ENCODE measurements around the gene RER1. TPM values are rescaled to one million over a fixed set of nuclear protein-coding genes. Genes with fewer than 3 reads are reported as not detected.
A peak's percentile ranks its signal among the peaks of the same experiment; 100 is the strongest.

Gene RER1
- total RNA-seq, 2 experiments from 2014 or later, result 161 to 176 TPM

- peaks cover 25% of the 10 kb centered on the region for H3K4me1 Mint-ChIP-seq
- no peak for DNase-seq
- no peaks in the 10 kb centered on the region for H3K9me3 Mint-ChIP-seq
- H3K36me3 Mint-ChIP-seq, result peaks cover 13% of the 10 kb centered on the region
- peak overlapping the region; percentile 85 for H3K4me3 Mint-ChIP-seq
- H3K27ac Mint-ChIP-seq, result no peak overlapping the region
- no peaks in the 10 kb centered on the region for H3K27me3 Mint-ChIP-seq
Observed at GRCh38 chr1:2389644-2390043, 2.0 kb upstream of the RER1 start.

- no peaks in the 10 kb centered on the region for H3K9me3 Mint-ChIP-seq
- no peaks in the 10 kb centered on the region for H3K27me3 Mint-ChIP-seq
- H3K4me1 Mint-ChIP-seq, result peaks cover 37% of the 10 kb centered on the region
- H3K36me3 Mint-ChIP-seq, result peaks cover 17% of the 10 kb centered on the region
- peak overlapping the region; percentile 80 for H3K27ac Mint-ChIP-seq
- no peak for DNase-seq
- H3K4me3 Mint-ChIP-seq, result peak overlapping the region; percentile 89
Observed at GRCh38 chr1:2391931-2392509, 379 bp downstream of the RER1 start.

- H3K4me3 Mint-ChIP-seq, result peak overlapping the region; percentile 89
- no peak for DNase-seq
- no peaks in the 10 kb centered on the region for H3K27me3 Mint-ChIP-seq
- H3K9me3 Mint-ChIP-seq, result no peaks in the 10 kb centered on the region
- peaks cover 19% of the 10 kb centered on the region for H3K36me3 Mint-ChIP-seq
- H3K27ac Mint-ChIP-seq, result peak overlapping the region; percentile 80
- peaks cover 38% of the 10 kb centered on the region for H3K4me1 Mint-ChIP-seq
Observed at GRCh38 chr1:2392686-2393085, 1.0 kb downstream of the RER1 start.

GRCh38 chr1:2393471-2393877, 1.8 kb downstream of the RER1 start:
- Mint-ChIP-seq H3K9me3 (no peaks in the 10 kb centered on the region), H3K27ac (peak overlapping the region; percentile 80), H3K4me1 (peaks cover 38% of the 10 kb centered on the region), H3K27me3 (no peaks in the 10 kb centered on the region), H3K36me3 (peaks cover 19% of the 10 kb centered on the region), H3K4me3 (peak overlapping the region; percentile 89)
- no peak for DNase-seq

GRCh38 chr1:2394220-2394619, 2.6 kb downstream of the RER1 start:
- Mint-ChIP-seq H3K9me3 (no peaks in the 10 kb centered on the region), H3K27ac (peak overlapping the region; percentile 60), H3K4me1 (peaks cover 38% of the 10 kb centered on the region), H3K4me3 (no peak overlapping the region), H3K27me3 (no peaks in the 10 kb centered on the region), H3K36me3 (peaks cover 22% of the 10 kb centered on the region)
- no peak for DNase-seq

- Mint-ChIP-seq H3K9me3 (no peaks in the 10 kb centered on the region), H3K36me3 (peaks cover 22% of the 10 kb centered on the region), H3K27ac (no peak overlapping the region), H3K27me3 (no peaks in the 10 kb centered on the region), H3K4me3 (no peak overlapping the region), H3K4me1 (peaks cover 38% of the 10 kb centered on the region)
- DNase-seq, result no peak
Observed at GRCh38 chr1:2394761-2395160, 3.1 kb downstream of the RER1 start.

GRCh38 chr1:2395245-2395644, 3.6 kb downstream of the RER1 start:
- Mint-ChIP-seq H3K4me3 (no peak overlapping the region), H3K27me3 (no peaks in the 10 kb centered on the region), H3K27ac (no peak overlapping the region), H3K4me1 (peaks cover 38% of the 10 kb centered on the region), H3K36me3 (peaks cover 22% of the 10 kb centered on the region), H3K9me3 (no peaks in the 10 kb centered on the region)
- DNase-seq, result no peak

GRCh38 chr1:2396059-2396458, 4.4 kb downstream of the RER1 start:
- no peak overlapping the region for H3K4me3 Mint-ChIP-seq

GRCh38 chr1:2396476-2396875, 4.8 kb downstream of the RER1 start:
- Mint-ChIP-seq H3K27me3 (no peaks in the 10 kb centered on the region), H3K4me3 (no peak overlapping the region), H3K9me3 (no peaks in the 10 kb centered on the region), H3K36me3 (peaks cover 28% of the 10 kb centered on the region), H3K4me1 (peaks cover 36% of the 10 kb centered on the region), H3K27ac (no peak overlapping the region)
- no peak for DNase-seq

More at GRCh38 chr1:2396059-2396458, 4.4 kb downstream of the RER1 start:
- DNase-seq, result no peak
- no peaks in the 10 kb centered on the region for H3K27me3 Mint-ChIP-seq
- H3K36me3 Mint-ChIP-seq, result peaks cover 28% of the 10 kb centered on the region
- peaks cover 36% of the 10 kb centered on the region for H3K4me1 Mint-ChIP-seq
- H3K9me3 Mint-ChIP-seq, result no peaks in the 10 kb centered on the region
- no peak overlapping the region for H3K27ac Mint-ChIP-seq

- DNase-seq, result no peak
- Mint-ChIP-seq H3K4me1 (peaks cover 36% of the 10 kb centered on the region), H3K9me3 (no peaks in the 10 kb centered on the region), H3K4me3 (no peak overlapping the region), H3K36me3 (peaks cover 29% of the 10 kb centered on the region), H3K27ac (peak overlapping the region; percentile 75), H3K27me3 (no peaks in the 10 kb centered on the region)
Observed at GRCh38 chr1:2397007-2397679, 5.5 kb downstream of the RER1 start.

GRCh38 chr1:2398871-2399270, 7.2 kb downstream of the RER1 start:
- no peaks in the 10 kb centered on the region for H3K9me3 Mint-ChIP-seq
- DNase-seq, result no peak
- H3K36me3 Mint-ChIP-seq, result peaks cover 21% of the 10 kb centered on the region
- peaks cover 21% of the 10 kb centered on the region for H3K4me1 Mint-ChIP-seq
- no peak overlapping the region for H3K27ac Mint-ChIP-seq
- H3K4me3 Mint-ChIP-seq, result no peak overlapping the region
- H3K27me3 Mint-ChIP-seq, result no peaks in the 10 kb centered on the region

GRCh38 chr1:2399890-2400575, 8.4 kb downstream of the RER1 start:
- Mint-ChIP-seq H3K4me1 (peaks cover 10% of the 10 kb centered on the region), H3K27me3 (no peaks in the 10 kb centered on the region), H3K27ac (no peak overlapping the region), H3K36me3 (peaks cover 19% of the 10 kb centered on the region), H3K9me3 (no peaks in the 10 kb centered on the region), H3K4me3 (no peak overlapping the region)
- DNase-seq, result no peak

GRCh38 chr1:2400576-2400909, 8.9 kb downstream of the RER1 start:
- Mint-ChIP-seq H3K4me3 (no peak overlapping the region), H3K4me1 (peaks cover 8% of the 10 kb centered on the region), H3K9me3 (no peaks in the 10 kb centered on the region), H3K27ac (no peak overlapping the region), H3K36me3 (peaks cover 19% of the 10 kb centered on the region), H3K27me3 (no peaks in the 10 kb centered on the region)
- no peak for DNase-seq

- H3K4me1 Mint-ChIP-seq, result peaks cover 5% of the 10 kb centered on the region
- H3K27me3 Mint-ChIP-seq, result no peaks in the 10 kb centered on the region
- no peak for DNase-seq
- H3K9me3 Mint-ChIP-seq, result no peaks in the 10 kb centered on the region
- H3K4me3 Mint-ChIP-seq, result no peak overlapping the region
- H3K36me3 Mint-ChIP-seq, result peaks cover 19% of the 10 kb centered on the region
- peak overlapping the region; percentile 3 for H3K27ac Mint-ChIP-seq
Observed at GRCh38 chr1:2400950-2401649, 9.5 kb downstream of the RER1 start.

GRCh38 chr1:2402420-2402819, 10.8 kb downstream of the RER1 start:
- Mint-ChIP-seq H3K27me3 (no peaks in the 10 kb centered on the region), H3K4me1 (no peaks in the 10 kb centered on the region), H3K9me3 (no peaks in the 10 kb centered on the region), H3K36me3 (peaks cover 14% of the 10 kb centered on the region), H3K27ac (peak overlapping the region; percentile 72), H3K4me3 (no peak overlapping the region)
- DNase-seq, result no peak

Data from activated naive CD8-positive, alpha-beta T cell treated with anti-CD3 and anti-CD28 coated beads for 36 hours (primary cell).